ENCODE data around the gene TEN1. TPM values are rescaled to one million over a fixed set of nuclear protein-coding genes. Genes with fewer than 3 reads are reported as not detected.

The TEN1 gene
- total RNA-seq, 1 donor from 2014 or later = 10.3 TPM

DNA sequence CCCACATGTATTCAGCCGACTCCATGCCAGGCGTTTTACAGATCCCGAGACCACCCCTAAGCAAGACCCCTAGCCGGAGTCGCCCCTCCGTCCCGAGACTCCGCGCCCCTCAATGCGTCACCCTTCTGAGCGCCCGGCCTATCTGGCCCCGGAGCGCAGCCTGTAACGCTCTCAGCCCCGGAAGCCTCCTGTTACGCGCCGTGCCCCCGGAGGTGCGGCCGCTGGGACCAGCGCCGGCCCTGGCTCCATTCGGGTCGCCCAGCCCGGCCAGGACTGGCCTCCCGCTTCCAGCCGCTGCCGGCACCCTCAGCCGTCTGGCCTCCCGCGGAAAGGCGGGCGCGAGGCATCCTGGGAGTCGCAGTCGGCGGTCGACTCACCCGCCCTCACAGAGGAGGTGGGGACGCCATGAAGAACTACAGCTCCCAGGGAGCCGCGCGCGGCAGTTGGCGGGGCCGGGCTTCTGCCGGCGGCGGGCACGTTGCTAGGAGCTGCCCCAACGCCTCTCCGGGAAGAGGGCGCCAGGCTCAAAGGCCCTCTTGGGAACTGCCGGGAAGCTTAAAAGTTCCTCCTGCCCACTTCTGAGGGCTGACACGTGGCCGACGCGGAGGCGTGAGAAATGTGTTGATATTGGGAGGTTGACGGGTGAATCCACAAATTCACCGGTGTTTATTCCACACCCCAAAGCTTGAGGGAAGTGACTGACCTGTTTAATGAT, 38.2 kb upstream of the TEN1 start, which contains the start of gene FBF1:
FBF1 (minus strand) TSS at position 316 of the 715 bp plus-strand sequence. CDS start 2,893 bp downstream, outside the sequence.
- peak within 1 kb of the TSS; percentile 67 to 74 for H3K4me3 ChIP-seq
- peak in 1 of 2 donors; percentile 91 for DNase-seq (ENCODE audit: extremely low spot score in 2 of 2)
- peak within 1 kb of the TSS; percentile 73 for H3K27ac ChIP-seq
- H3K4me1 ChIP-seq = peaks cover 8% of the 10 kb centered on the region
- H3K36me3 ChIP-seq = peaks cover 0 to under 1% of the 10 kb centered on the region in 2 donors
- H3K27me3 ChIP-seq = no peaks in the 10 kb centered on the region
- intact Hi-C loops (cut with DNase I) = no loop called here
- H3K9me3 ChIP-seq = no peaks in the 10 kb centered on the region
- TF ChIP-seq, protein P1, sequence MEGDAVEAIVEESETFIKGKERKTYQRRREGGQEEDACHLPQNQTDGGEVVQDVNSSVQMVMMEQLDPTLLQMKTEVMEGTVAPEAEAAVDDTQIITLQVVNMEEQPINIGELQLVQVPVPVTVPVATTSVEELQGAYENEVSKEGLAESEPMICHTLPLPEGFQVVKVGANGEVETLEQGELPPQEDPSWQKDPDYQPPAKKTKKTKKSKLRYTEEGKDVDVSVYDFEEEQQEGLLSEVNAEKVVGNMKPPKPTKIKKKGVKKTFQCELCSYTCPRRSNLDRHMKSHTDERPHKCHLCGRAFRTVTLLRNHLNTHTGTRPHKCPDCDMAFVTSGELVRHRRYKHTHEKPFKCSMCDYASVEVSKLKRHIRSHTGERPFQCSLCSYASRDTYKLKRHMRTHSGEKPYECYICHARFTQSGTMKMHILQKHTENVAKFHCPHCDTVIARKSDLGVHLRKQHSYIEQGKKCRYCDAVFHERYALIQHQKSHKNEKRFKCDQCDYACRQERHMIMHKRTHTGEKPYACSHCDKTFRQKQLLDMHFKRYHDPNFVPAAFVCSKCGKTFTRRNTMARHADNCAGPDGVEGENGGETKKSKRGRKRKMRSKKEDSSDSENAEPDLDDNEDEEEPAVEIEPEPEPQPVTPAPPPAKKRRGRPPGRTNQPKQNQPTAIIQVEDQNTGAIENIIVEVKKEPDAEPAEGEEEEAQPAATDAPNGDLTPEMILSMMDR (IDR thresholded peaks at IDR 0.05) = peak in 1 of 3 experiments; percentile 1
- TF ChIP-seq POLR2A (IDR thresholded peaks at IDR 0.05) (peak in 1 of 2 donors; percentile 73), POLR2AphosphoS5 (IDR thresholded peaks at IDR 0.05; ENCODE audit: insufficient read depth in 1 of 2, low read depth in 1 of 2) (peak; percentile 89 to 94)

DNA sequence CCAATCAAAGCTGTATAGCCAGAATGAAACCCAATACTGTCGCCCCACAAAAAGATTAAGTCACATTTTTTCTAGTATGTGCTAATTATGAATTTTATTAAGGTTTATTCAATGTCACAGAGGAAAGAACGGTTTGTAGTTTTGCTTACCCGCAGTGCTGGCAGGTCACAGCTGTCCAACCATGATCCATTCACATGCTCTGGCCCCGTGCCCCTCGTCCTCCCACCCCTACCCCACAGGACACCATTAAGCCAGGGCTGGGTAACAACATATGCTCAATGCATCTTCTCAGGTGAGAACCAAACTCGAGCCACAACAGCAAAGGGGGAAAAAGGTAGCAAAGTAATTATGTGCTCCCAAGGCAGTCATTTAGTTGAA, 37.6 kb upstream of the TEN1 start:
- Histone ChIP-seq H3K4me1 (peaks cover 8% of the 10 kb centered on the region), H3K27me3 (no peaks in the 10 kb centered on the region), H3K9me3 (no peaks in the 10 kb centered on the region), H3K4me3 (peak overlapping the region; percentile 67 to 74), H3K27ac (no peak overlapping the region), H3K36me3 (peaks cover 0 to 6% of the 10 kb centered on the region in 2 donors)
- TF ChIP-seq POLR2A (IDR thresholded peaks at IDR 0.05) = no peak
- TF ChIP-seq POLR2AphosphoS5 (IDR thresholded peaks at IDR 0.05; ENCODE audit: insufficient read depth in 1 of 2, low read depth in 1 of 2) = no peak
- TF ChIP-seq, protein P1 (IDR thresholded peaks at IDR 0.05) = no peak
- intact Hi-C loops (cut with DNase I) = no loop called here
- DNase-seq (ENCODE audit: extremely low spot score in 2 of 2) = no peak

DNA sequence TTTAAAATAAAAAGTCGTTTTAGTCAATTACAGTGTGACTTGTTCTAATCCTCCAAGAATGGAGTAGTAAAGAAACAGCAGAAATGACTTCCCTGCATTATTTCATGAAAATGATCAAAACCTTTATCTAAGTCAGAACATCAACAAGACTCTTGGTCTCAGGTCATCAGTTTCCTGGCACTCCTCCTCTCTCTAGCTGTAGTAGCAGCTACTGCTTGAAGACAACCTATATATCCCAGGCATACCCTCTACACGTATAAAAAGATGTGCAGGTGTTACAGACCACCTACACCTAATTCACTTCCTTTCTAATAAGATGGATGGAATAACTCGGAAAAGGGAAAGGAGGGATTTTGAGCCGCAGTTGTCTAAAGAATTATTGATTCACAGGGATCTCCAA, 36.6 kb upstream of the TEN1 start:
- no peaks in the 10 kb centered on the region for H3K27me3 ChIP-seq
- no peaks in the 10 kb centered on the region for H3K9me3 ChIP-seq
- intact Hi-C loops (cut with DNase I) = no loop called here
- H3K4me3 ChIP-seq = no peak overlapping the region
- H3K36me3 ChIP-seq = peaks cover 0 to 16% of the 10 kb centered on the region in 2 donors
- DNase-seq (ENCODE audit: extremely low spot score in 2 of 2) = no peak
- H3K27ac ChIP-seq = no peak overlapping the region
- TF ChIP-seq, protein P1 (IDR thresholded peaks at IDR 0.05) = no peak
- no peak for TF ChIP-seq POLR2AphosphoS5 (IDR thresholded peaks at IDR 0.05; ENCODE audit: insufficient read depth in 1 of 2, low read depth in 1 of 2)
- TF ChIP-seq POLR2A (IDR thresholded peaks at IDR 0.05) = no peak
- H3K4me1 ChIP-seq = peaks cover 8% of the 10 kb centered on the region

DNA sequence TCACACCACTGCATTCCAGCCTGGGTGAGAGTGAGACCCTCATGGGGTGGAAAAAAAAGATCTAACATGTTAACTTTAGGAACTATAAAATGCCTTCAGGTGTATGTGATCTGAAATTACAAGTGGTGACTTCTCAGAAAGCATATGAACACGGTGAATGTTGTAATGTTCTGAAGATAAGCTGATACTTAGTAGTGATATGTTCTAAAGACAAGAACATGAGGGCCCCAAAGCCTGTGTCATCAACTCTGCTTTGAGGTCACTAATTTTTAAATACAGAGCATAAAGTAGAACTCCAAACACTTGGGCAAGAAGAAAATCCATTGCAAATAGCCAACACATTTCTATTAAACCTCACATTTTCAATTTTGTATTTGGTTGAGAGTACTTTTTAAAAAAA, 35.5 kb upstream of the TEN1 start:
- H3K36me3 ChIP-seq = peaks cover 0 to 26% of the 10 kb centered on the region in 2 donors
- DNase-seq (ENCODE audit: extremely low spot score in 2 of 2) = no peak
- TF ChIP-seq POLR2A (IDR thresholded peaks at IDR 0.05) (no peak), POLR2AphosphoS5 (IDR thresholded peaks at IDR 0.05; ENCODE audit: insufficient read depth in 1 of 2, low read depth in 1 of 2) (no peak)
- TF ChIP-seq, protein P1 (IDR thresholded peaks at IDR 0.05) = no peak
- intact Hi-C loops (cut with DNase I) = no loop called here
- H3K9me3 ChIP-seq = no peaks in the 10 kb centered on the region
- H3K27me3 ChIP-seq = no peaks in the 10 kb centered on the region
- H3K27ac ChIP-seq = no peak overlapping the region
- H3K4me3 ChIP-seq = no peak overlapping the region
- H3K4me1 ChIP-seq = peaks cover 8% of the 10 kb centered on the region

DNA sequence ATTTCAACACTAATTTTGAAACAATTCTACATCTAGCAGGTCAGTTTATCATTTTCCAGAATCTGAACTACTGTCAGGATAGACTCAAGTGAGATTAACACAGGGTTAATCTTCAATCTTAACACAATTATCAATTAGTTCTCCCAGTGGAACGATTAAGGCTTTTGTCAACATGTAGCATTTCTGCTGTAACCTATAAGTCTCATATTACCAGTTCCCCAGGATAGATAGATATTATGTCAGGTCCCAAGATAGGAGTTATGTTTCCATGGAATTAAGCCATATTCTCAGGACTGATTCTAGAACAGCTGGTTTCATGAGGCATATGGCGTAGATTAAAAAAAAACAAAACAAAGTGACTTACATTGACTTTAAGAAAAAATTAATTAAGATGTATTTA, 33.8 kb upstream of the TEN1 start:
- intact Hi-C loops (cut with DNase I) = no loop called here
- H3K27me3 ChIP-seq = no peaks in the 10 kb centered on the region
- peaks cover 0 to 43% of the 10 kb centered on the region in 2 donors for H3K36me3 ChIP-seq
- no peak for DNase-seq (ENCODE audit: extremely low spot score in 2 of 2)
- no peak overlapping the region for H3K4me3 ChIP-seq
- no peak for TF ChIP-seq POLR2A (IDR thresholded peaks at IDR 0.05)
- no peak for TF ChIP-seq POLR2AphosphoS5 (IDR thresholded peaks at IDR 0.05; ENCODE audit: insufficient read depth in 1 of 2, low read depth in 1 of 2)
- TF ChIP-seq, protein P1 (IDR thresholded peaks at IDR 0.05) = no peak
- peaks cover 5% of the 10 kb centered on the region for H3K4me1 ChIP-seq
- H3K27ac ChIP-seq = no peak overlapping the region
- no peaks in the 10 kb centered on the region for H3K9me3 ChIP-seq

Measured in vagina (tissue), 2 donors.